Epidermal melanocyte (primary cell): ENCODE measurements around the gene SCUBE3.

Experiments
- DNase-seq: peaks from one replicate; pipeline ENCODE4 v3.0.0; 2011; ENCODE audit warnings: low spot score; ENCODE audit not compliant: insufficient read length

The SCUBE3 gene

GRCh38 chr6:35298625-35299140 is 84.9 kb downstream of the SCUBE3 start:
- no peak for DNase-seq

- DNase-seq, result no peak
Measured at GRCh38 chr6:35299674-35300073, 85.9 kb downstream of the SCUBE3 start.

GRCh38 chr6:35300848-35301247 is 87.1 kb downstream of the SCUBE3 start:
- no peak for DNase-seq
